Measurements from ENCODE around the gene TMEM14A.

TMEM14A gene

DNA sequence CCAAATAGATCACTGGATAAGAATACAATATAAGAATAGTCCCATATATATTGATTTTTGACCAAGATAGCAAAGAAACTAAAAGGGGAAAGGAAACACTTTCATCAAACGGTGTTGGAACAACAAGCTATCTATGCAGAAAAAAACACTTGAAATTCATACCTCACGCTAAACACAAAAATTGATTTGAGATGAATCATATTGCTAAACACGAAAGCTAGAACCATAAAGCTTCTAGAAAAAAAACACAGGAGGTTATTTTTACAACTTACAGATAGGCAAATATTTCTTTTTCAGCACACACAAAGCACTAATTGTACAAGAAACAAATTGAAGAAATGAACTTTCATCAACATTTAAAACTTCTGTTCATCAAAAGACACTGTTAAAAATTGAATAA is 36.7 kb upstream of the TMEM14A start:
- H3K27me3 ChIP-seq (ENCODE audit: insufficient read depth, poor library complexity, severe bottlenecking), result no peaks in the 10 kb centered on the region
- no peak overlapping the region for H3K4me3 ChIP-seq (replicated peaks; ENCODE audit: insufficient read depth, low read length)
- DNase-seq (ENCODE audit: low read depth in 1 of 2, low spot score in 1 of 2), result no peak
- TF ChIP-seq CTCF (IDR thresholded peaks at IDR 0.05; ENCODE audit: insufficient read depth, low read length) (no peak), REST (IDR thresholded peaks at IDR 0.05; ENCODE audit: insufficient replicate concordance, low read depth) (no peak), SPI1 (IDR thresholded peaks at IDR 0.05; ENCODE audit: borderline replicate concordance, low read depth) (no peak), POLR2AphosphoS5 (IDR thresholded peaks at IDR 0.05; ENCODE audit: low read depth) (no peak), GABPA (IDR thresholded peaks at IDR 0.05; ENCODE audit: low read depth) (no peak)
- H3K27ac ChIP-seq (replicated peaks), result no peak overlapping the region

DNA sequence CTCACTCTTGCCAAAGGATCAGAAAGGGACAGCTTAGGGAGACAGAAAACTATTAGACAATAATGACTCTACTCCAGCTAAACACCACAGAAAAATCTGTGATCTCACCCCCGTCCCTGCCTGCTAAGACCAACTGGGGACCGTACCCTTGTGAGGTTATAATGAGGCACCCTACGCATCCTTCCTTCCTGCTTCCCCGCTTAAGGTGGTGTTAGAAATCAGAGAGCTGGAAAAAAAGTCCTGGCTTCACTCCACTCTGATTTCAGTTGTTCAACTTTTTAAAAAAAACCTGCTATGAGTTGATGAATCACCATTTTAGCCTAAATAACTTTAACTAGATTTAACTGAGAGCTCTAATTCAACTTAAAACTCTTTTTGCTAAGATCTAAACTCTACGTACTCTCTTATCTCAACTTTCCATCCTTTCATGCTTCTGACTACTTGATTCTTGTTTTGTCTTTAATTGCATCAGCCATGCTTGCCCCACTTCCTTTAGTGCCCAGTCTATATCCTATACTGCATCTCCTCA is 35.8 kb upstream of the TMEM14A start:
- no peak overlapping the region for H3K4me3 ChIP-seq (replicated peaks; ENCODE audit: insufficient read depth, low read length)
- DNase-seq (ENCODE audit: low read depth in 1 of 2, low spot score in 1 of 2), result no peak
- no peaks in the 10 kb centered on the region for H3K27me3 ChIP-seq (ENCODE audit: insufficient read depth, poor library complexity, severe bottlenecking)
- no peak for TF ChIP-seq GABPA (IDR thresholded peaks at IDR 0.05; ENCODE audit: low read depth)
- TF ChIP-seq POLR2AphosphoS5 (IDR thresholded peaks at IDR 0.05; ENCODE audit: low read depth), result no peak
- no peak for TF ChIP-seq SPI1 (IDR thresholded peaks at IDR 0.05; ENCODE audit: borderline replicate concordance, low read depth)
- TF ChIP-seq REST (IDR thresholded peaks at IDR 0.05; ENCODE audit: insufficient replicate concordance, low read depth), result no peak
- no peak for TF ChIP-seq CTCF (IDR thresholded peaks at IDR 0.05; ENCODE audit: insufficient read depth, low read length)
- H3K27ac ChIP-seq (replicated peaks), result no peak overlapping the region

DNA sequence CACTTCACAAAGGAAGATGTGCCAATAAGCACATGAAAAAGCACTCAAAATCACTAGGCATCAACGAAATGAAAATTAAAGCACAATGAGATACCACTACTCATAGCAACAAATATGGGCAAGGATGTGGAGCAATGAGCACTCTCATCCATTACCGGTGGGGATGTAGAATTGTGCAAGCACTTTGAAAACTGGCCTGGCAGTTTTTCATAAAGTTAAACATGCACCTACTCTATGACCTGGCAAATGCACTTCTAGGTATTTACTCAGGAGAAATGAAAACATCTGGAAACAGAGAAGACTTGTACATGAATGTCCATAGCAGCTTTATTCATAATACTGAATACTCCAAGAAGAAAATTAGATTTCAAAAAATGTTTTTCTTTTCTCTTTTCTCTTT is 34.1 kb upstream of the TMEM14A start:
- TF ChIP-seq GABPA (IDR thresholded peaks at IDR 0.05; ENCODE audit: low read depth), result no peak
- TF ChIP-seq CTCF (IDR thresholded peaks at IDR 0.05; ENCODE audit: insufficient read depth, low read length), result no peak
- TF ChIP-seq SPI1 (IDR thresholded peaks at IDR 0.05; ENCODE audit: borderline replicate concordance, low read depth), result no peak
- no peak for TF ChIP-seq POLR2AphosphoS5 (IDR thresholded peaks at IDR 0.05; ENCODE audit: low read depth)
- TF ChIP-seq REST (IDR thresholded peaks at IDR 0.05; ENCODE audit: insufficient replicate concordance, low read depth), result no peak
- Histone ChIP-seq H3K27me3 (ENCODE audit: insufficient read depth, poor library complexity, severe bottlenecking) (no peaks in the 10 kb centered on the region), H3K27ac (replicated peaks) (no peak overlapping the region), H3K4me3 (replicated peaks; ENCODE audit: insufficient read depth, low read length) (no peak overlapping the region)
- no peak for DNase-seq (ENCODE audit: low read depth in 1 of 2, low spot score in 1 of 2)

All from HL-60 (cell line).